Measurements from ENCODE around the gene TMEM245.

- TF ChIP-seq, protein P1, sequence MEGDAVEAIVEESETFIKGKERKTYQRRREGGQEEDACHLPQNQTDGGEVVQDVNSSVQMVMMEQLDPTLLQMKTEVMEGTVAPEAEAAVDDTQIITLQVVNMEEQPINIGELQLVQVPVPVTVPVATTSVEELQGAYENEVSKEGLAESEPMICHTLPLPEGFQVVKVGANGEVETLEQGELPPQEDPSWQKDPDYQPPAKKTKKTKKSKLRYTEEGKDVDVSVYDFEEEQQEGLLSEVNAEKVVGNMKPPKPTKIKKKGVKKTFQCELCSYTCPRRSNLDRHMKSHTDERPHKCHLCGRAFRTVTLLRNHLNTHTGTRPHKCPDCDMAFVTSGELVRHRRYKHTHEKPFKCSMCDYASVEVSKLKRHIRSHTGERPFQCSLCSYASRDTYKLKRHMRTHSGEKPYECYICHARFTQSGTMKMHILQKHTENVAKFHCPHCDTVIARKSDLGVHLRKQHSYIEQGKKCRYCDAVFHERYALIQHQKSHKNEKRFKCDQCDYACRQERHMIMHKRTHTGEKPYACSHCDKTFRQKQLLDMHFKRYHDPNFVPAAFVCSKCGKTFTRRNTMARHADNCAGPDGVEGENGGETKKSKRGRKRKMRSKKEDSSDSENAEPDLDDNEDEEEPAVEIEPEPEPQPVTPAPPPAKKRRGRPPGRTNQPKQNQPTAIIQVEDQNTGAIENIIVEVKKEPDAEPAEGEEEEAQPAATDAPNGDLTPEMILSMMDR (IDR thresholded peaks at IDR 0.05 in 4 of 5, conservative IDR thresholded peaks at IDR 0.05 in 1 of 5): peak in 1 of 5 experiments; percentile 5
- TF ChIP-seq POLR2A (IDR thresholded peaks at IDR 0.05): peak; percentile 96 to 98
Measured at GRCh38 chr9:109119439-109120203, at the start of gene TMEM245.

Data from gastrocnemius medialis (tissue), 4 donors.